ENCODE data around the gene FBXW2. TPM values are rescaled to one million over a fixed set of nuclear protein-coding genes. Genes with fewer than 3 reads are reported as not detected.

FBXW2 gene
- total and polyA plus RNA-seq, 2 experiments from 2014 or later: 23.7 to 45.5 TPM

DNA sequence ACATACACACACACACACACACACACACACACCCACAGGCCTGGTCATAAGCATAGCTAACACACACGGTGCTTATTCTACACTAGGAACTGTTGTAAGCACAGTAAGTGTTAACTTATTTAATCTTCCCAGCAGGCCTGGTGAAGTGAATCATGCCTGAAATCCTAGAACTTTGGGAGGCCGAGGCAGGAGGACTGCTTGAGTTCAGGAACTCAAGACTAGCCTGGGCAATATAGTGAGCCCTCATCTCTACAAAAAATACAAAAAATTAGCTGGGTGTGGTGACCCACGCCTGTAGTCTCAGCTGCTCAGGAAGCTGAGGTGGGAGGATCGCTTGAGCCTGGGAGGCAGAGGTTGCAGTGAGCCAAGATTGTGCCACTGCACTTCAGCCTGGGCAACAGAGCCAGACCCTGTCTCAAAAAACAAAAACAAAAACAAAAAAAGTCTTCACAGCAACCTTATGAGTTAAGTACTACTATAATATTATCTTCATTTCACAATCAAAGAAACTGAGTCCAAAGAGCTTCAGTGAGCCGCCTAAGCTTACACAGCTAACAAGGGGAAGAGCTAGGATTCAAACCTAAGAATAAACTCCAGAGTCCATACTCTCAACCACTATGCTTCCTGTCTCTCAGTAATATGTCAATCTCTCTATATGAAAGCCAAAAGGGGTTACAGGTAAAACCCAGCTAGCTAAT, 81.2 kb downstream of the FBXW2 start:
- H3F3A ChIP-seq (ENCODE audit: insufficient read depth): peaks cover 21% of the 10 kb centered on the region
- H4K20me1 ChIP-seq (ENCODE audit: insufficient read depth): no peaks in the 10 kb centered on the region
- in situ Hi-C loops (cut with MboI): no loop called here
- H3K36me3 ChIP-seq (ENCODE audit: low read depth): no peaks in the 10 kb centered on the region
- peak overlapping the region; percentile 81; the same call in 1 of the 2 replicates for H3K4me3 ChIP-seq
- no peak overlapping the region for H3K9ac ChIP-seq
- 53 to 59% methylated on average over 5 of the region's 5 CpGs for WGBS, 2 experiments (ENCODE audit: low coverage in 1 of 2, low lambda C conversion rate in 2 of 2, missing lambda C conversion rate in 2 of 2)
- H3K27me3 ChIP-seq (replicated peaks; ENCODE audit: insufficient read depth): no peaks in the 10 kb centered on the region
- DNase-seq: no peak
- no peaks in the 10 kb centered on the region for H3K79me2 ChIP-seq (ENCODE audit: insufficient read depth)
- 0 out of 2 replicates have a peak overlapping the region, but pooled peaks have one; percentile 94 for H2AFZ ChIP-seq
- H3K4me2 ChIP-seq (ENCODE audit: unreplicated experiment): peak overlapping the region; percentile 74
- no peak for TF ChIP-seq EZH2phosphoT487 (IDR thresholded peaks at IDR 0.05; ENCODE audit: insufficient read depth, low read depth)
- TF ChIP-seq EZH2 (IDR thresholded peaks at IDR 0.05; ENCODE audit: insufficient read depth, poor library complexity, severe bottlenecking): no peak
- H3K9me2 ChIP-seq (ENCODE audit: insufficient read depth): no peaks in the 10 kb centered on the region
- no peak overlapping the region for H3K27ac ChIP-seq
- peaks cover 18% of the 10 kb centered on the region for H3K4me1 ChIP-seq (ENCODE audit: insufficient read depth)
- no peaks in the 10 kb centered on the region for H3K9me3 ChIP-seq (ENCODE audit: low read depth)

DNA sequence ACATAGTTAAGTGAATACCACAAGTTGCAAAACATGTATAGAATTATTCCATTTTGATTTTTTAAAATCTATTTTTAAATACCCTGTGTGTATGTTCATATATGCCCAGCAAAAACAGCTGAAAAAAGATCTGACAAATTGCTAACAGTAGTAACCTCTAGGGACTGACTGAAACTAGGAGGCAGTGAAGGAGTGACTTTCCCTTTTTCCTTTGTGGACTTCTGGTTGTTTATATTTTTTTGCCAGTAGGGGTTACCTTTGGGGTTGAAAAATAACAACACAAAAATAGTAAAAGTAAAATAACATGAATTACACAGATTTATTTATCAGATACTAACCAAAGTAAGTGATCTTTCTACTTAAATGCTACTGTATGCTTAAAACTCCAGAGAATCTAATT, 81.9 kb downstream of the FBXW2 start:
- Histone ChIP-seq H3K27ac (no peak overlapping the region), H3K4me2 (ENCODE audit: unreplicated experiment) (no peak overlapping the region)
- in situ Hi-C loops (cut with MboI): no loop called here

DNA sequence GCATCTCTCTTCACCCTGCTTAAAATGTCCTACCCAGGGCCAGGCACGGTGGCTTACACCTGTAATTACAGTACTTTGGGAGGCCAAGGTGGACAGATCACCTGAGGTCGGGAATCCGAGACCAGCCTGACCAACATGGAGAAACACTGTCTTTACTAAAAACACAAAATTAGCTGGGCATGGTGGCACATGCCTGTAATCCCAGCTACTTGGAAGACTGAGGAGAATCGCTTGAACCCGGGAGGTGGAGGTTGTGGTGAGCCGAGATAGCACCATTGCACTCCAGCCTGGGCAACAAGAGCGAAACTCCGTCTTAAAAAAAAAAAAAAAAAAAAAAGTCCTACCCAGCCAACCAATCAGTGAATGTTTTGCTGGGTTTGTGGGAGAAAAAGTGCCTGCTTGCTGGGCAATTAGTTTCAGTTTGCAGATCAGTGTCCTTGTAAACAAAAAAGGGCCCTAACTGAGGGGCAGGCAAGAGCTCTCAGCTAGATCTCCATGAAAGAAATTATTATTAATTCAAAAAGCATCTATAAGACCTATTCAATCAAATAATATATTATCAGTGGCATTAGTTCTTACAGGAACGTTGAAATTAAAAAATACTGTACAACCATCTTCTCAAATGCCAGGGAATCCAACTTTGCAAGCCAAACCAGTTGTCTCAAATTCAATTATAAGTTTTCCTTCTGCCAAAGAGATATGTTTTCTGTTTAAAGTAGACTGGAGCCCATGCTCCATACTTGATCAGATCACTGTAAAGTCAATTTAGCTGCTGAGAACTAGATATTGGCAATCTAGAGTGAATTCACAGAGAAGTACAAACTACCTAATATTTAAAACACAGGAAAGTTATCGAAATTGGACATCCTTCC, 82.9 kb downstream of the FBXW2 start:
- Histone ChIP-seq H3K27ac (0 out of 2 replicates have a peak overlapping the region, but pooled peaks have one; percentile 2), H3K27me3 (replicated peaks; ENCODE audit: insufficient read depth) (no peaks in the 10 kb centered on the region), H4K20me1 (ENCODE audit: insufficient read depth) (no peaks in the 10 kb centered on the region), H3K9ac (peak overlapping the region; percentile 59), H3K36me3 (ENCODE audit: low read depth) (no peaks in the 10 kb centered on the region), H2AFZ (peak overlapping the region; percentile 80), H3K9me2 (ENCODE audit: insufficient read depth) (no peaks in the 10 kb centered on the region), H3K4me1 (ENCODE audit: insufficient read depth) (peaks cover 13% of the 10 kb centered on the region), H3K79me2 (ENCODE audit: insufficient read depth) (no peaks in the 10 kb centered on the region), H3K4me3 (peak overlapping the region; percentile 64), H3F3A (ENCODE audit: insufficient read depth) (peaks cover 12% of the 10 kb centered on the region), H3K4me2 (ENCODE audit: unreplicated experiment) (peak overlapping the region; percentile 66), H3K9me3 (ENCODE audit: low read depth) (no peaks in the 10 kb centered on the region)
- no peak for TF ChIP-seq EZH2 (IDR thresholded peaks at IDR 0.05; ENCODE audit: insufficient read depth, poor library complexity, severe bottlenecking)
- DNase-seq: peak; percentile 66
- in situ Hi-C loops (cut with MboI): no loop called here
- 57 to 63% methylated on average over 10 of the region's 10 CpGs for WGBS, 2 experiments (ENCODE audit: low coverage in 1 of 2, low lambda C conversion rate in 2 of 2, missing lambda C conversion rate in 2 of 2)

More for the DNA sequence above, 81.9 kb downstream of the FBXW2 start:
- H3K36me3 ChIP-seq (ENCODE audit: low read depth): no peaks in the 10 kb centered on the region
- H3K9me3 ChIP-seq (ENCODE audit: low read depth): no peaks in the 10 kb centered on the region
- TF ChIP-seq EZH2 (IDR thresholded peaks at IDR 0.05; ENCODE audit: insufficient read depth, poor library complexity, severe bottlenecking) (no peak), EZH2phosphoT487 (IDR thresholded peaks at IDR 0.05; ENCODE audit: insufficient read depth, low read depth) (no peak)
- H3K27me3 ChIP-seq (replicated peaks; ENCODE audit: insufficient read depth): no peaks in the 10 kb centered on the region
- peak; percentile 38 for DNase-seq
- H3K79me2 ChIP-seq (ENCODE audit: insufficient read depth): no peaks in the 10 kb centered on the region
- H3K4me3 ChIP-seq: no peak overlapping the region
- H3K4me1 ChIP-seq (ENCODE audit: insufficient read depth): peaks cover 18% of the 10 kb centered on the region
- H2AFZ ChIP-seq: no peak overlapping the region
- no peak overlapping the region for H3K9ac ChIP-seq
- H3K9me2 ChIP-seq (ENCODE audit: insufficient read depth): no peaks in the 10 kb centered on the region
- peaks cover 20% of the 10 kb centered on the region for H3F3A ChIP-seq (ENCODE audit: insufficient read depth)
- H4K20me1 ChIP-seq (ENCODE audit: insufficient read depth): no peaks in the 10 kb centered on the region

GRCh38 chr9:120708526-120709224, 84.5 kb downstream of the FBXW2 start:
- H3K27me3 ChIP-seq (replicated peaks; ENCODE audit: insufficient read depth): no peaks in the 10 kb centered on the region
- in situ Hi-C loops (cut with MboI): no loop called here
- TF ChIP-seq EZH2 (IDR thresholded peaks at IDR 0.05; ENCODE audit: insufficient read depth, poor library complexity, severe bottlenecking) (no peak), EZH2phosphoT487 (IDR thresholded peaks at IDR 0.05; ENCODE audit: insufficient read depth, low read depth) (no peak)
- WGBS, 2 experiments (ENCODE audit: low coverage in 1 of 2, low lambda C conversion rate in 2 of 2, missing lambda C conversion rate in 2 of 2): 75 to 77% methylated on average over 6 of the region's 6 CpGs
- H3K9me2 ChIP-seq (ENCODE audit: insufficient read depth): no peaks in the 10 kb centered on the region
- no peaks in the 10 kb centered on the region for H3K79me2 ChIP-seq (ENCODE audit: insufficient read depth)
- peaks cover 8% of the 10 kb centered on the region for H3F3A ChIP-seq (ENCODE audit: insufficient read depth)
- no peaks in the 10 kb centered on the region for H4K20me1 ChIP-seq (ENCODE audit: insufficient read depth)
- H3K4me1 ChIP-seq (ENCODE audit: insufficient read depth): peaks cover 7% of the 10 kb centered on the region
- H3K4me3 ChIP-seq: no peak overlapping the region
- no peak overlapping the region for H2AFZ ChIP-seq
- H3K36me3 ChIP-seq (ENCODE audit: low read depth): no peaks in the 10 kb centered on the region
- H3K9me3 ChIP-seq (ENCODE audit: low read depth): no peaks in the 10 kb centered on the region
- peak overlapping the region; percentile 19 for H3K4me2 ChIP-seq (ENCODE audit: unreplicated experiment)
- no peak overlapping the region for H3K9ac ChIP-seq
- peak; percentile 85 for DNase-seq
- no peak overlapping the region for H3K27ac ChIP-seq

Measured in GM23248 (cell line).